Measurements from ENCODE around the gene P3R3URF.
A peak's percentile ranks its signal among the peaks of the same experiment; 100 is the strongest.

The P3R3URF gene

GRCh38 chr1:46137916-46138315 is 38.4 kb downstream of the P3R3URF start:
- DNase-seq (ENCODE audit: low read depth, low spot score): no peak
- peaks cover 7% of the 10 kb centered on the region for H3K27me3 ChIP-seq (ENCODE audit: insufficient read depth, insufficient read length)
- no peak overlapping the region for H3K9ac ChIP-seq (ENCODE audit: insufficient read length, low read depth)
- H3K36me3 ChIP-seq (ENCODE audit: insufficient read depth, insufficient read length, low read length): no peaks in the 10 kb centered on the region
- no peak for TF ChIP-seq SUZ12 (IDR thresholded peaks at IDR 0.05; ENCODE audit: extremely low read depth, insufficient read depth, insufficient read length)
- TF ChIP-seq YY1 (IDR thresholded peaks at IDR 0.05; ENCODE audit: insufficient read depth, insufficient read length): no peak
- TF ChIP-seq ZNF274 (IDR thresholded peaks at IDR 0.05; ENCODE audit: low read depth, low read length): no peak
- H3K9me3 ChIP-seq (ENCODE audit: insufficient read depth, low read length): no peaks in the 10 kb centered on the region
- H3K4me1 ChIP-seq (ENCODE audit: insufficient read depth, insufficient read length): no peaks in the 10 kb centered on the region
- H3K4me3 ChIP-seq (ENCODE audit: insufficient read length, low read depth): no peak overlapping the region

GRCh38 chr1:46136711-46137110 is 39.6 kb downstream of the P3R3URF start:
- no peak for DNase-seq (ENCODE audit: low read depth, low spot score)
- H3K9ac ChIP-seq (ENCODE audit: insufficient read length, low read depth): no peak overlapping the region
- no peaks in the 10 kb centered on the region for H3K36me3 ChIP-seq (ENCODE audit: insufficient read depth, insufficient read length, low read length)
- H3K9me3 ChIP-seq (ENCODE audit: insufficient read depth, low read length): no peaks in the 10 kb centered on the region
- H3K4me1 ChIP-seq (ENCODE audit: insufficient read depth, insufficient read length): no peaks in the 10 kb centered on the region
- peaks cover 7% of the 10 kb centered on the region for H3K27me3 ChIP-seq (ENCODE audit: insufficient read depth, insufficient read length)
- TF ChIP-seq SUZ12 (IDR thresholded peaks at IDR 0.05; ENCODE audit: extremely low read depth, insufficient read depth, insufficient read length) (no peak), YY1 (IDR thresholded peaks at IDR 0.05; ENCODE audit: insufficient read depth, insufficient read length) (no peak)
- H3K4me3 ChIP-seq (ENCODE audit: insufficient read length, low read depth): no peak overlapping the region

GRCh38 chr1:46134660-46135331 is 41.5 kb downstream of the P3R3URF start:
- TF ChIP-seq ZNF274 (IDR thresholded peaks at IDR 0.05; ENCODE audit: low read depth, low read length): no peak
- no peak for TF ChIP-seq SUZ12 (IDR thresholded peaks at IDR 0.05; ENCODE audit: extremely low read depth, insufficient read depth, insufficient read length)
- TF ChIP-seq YY1 (IDR thresholded peaks at IDR 0.05; ENCODE audit: insufficient read depth, insufficient read length): no peak
- no peak for DNase-seq (ENCODE audit: low read depth, low spot score)
- Histone ChIP-seq H3K9ac (ENCODE audit: insufficient read length, low read depth) (no peak overlapping the region), H3K36me3 (ENCODE audit: insufficient read depth, insufficient read length, low read length) (no peaks in the 10 kb centered on the region), H3K4me3 (ENCODE audit: insufficient read length, low read depth) (no peak overlapping the region), H3K4me1 (ENCODE audit: insufficient read depth, insufficient read length) (no peaks in the 10 kb centered on the region), H3K9me3 (ENCODE audit: insufficient read depth, low read length) (no peaks in the 10 kb centered on the region), H3K27me3 (ENCODE audit: insufficient read depth, insufficient read length) (peaks cover 22% of the 10 kb centered on the region)

- peaks cover 25% of the 10 kb centered on the region for H3K27me3 ChIP-seq (ENCODE audit: insufficient read depth, insufficient read length)
- no peaks in the 10 kb centered on the region for H3K4me1 ChIP-seq (ENCODE audit: insufficient read depth, insufficient read length)
- peak overlapping the region; percentile 53 for H3K9ac ChIP-seq (ENCODE audit: insufficient read length, low read depth)
- H3K9me3 ChIP-seq (ENCODE audit: insufficient read depth, low read length): no peaks in the 10 kb centered on the region
- peak overlapping the region; percentile 46 for H3K4me3 ChIP-seq (ENCODE audit: insufficient read length, low read depth)
- no peaks in the 10 kb centered on the region for H3K36me3 ChIP-seq (ENCODE audit: insufficient read depth, insufficient read length, low read length)
- no peak for DNase-seq (ENCODE audit: low read depth, low spot score)
- TF ChIP-seq YY1 (IDR thresholded peaks at IDR 0.05; ENCODE audit: insufficient read depth, insufficient read length) (no peak), ZNF274 (IDR thresholded peaks at IDR 0.05; ENCODE audit: low read depth, low read length) (no peak), SUZ12 (IDR thresholded peaks at IDR 0.05; ENCODE audit: extremely low read depth, insufficient read depth, insufficient read length) (no peak)
Measured at GRCh38 chr1:46133781-46134350, 42.4 kb downstream of the P3R3URF start.

GRCh38 chr1:46133181-46133658 is 43.1 kb downstream of the P3R3URF start:
- Histone ChIP-seq H3K36me3 (ENCODE audit: insufficient read depth, insufficient read length, low read length) (no peaks in the 10 kb centered on the region), H3K4me1 (ENCODE audit: insufficient read depth, insufficient read length) (no peaks in the 10 kb centered on the region), H3K9ac (ENCODE audit: insufficient read length, low read depth) (peak overlapping the region; percentile 53), H3K4me3 (ENCODE audit: insufficient read length, low read depth) (peak overlapping the region; percentile 46), H3K9me3 (ENCODE audit: insufficient read depth, low read length) (no peaks in the 10 kb centered on the region), H3K27me3 (ENCODE audit: insufficient read depth, insufficient read length) (peaks cover 25% of the 10 kb centered on the region)
- TF ChIP-seq YY1 (IDR thresholded peaks at IDR 0.05; ENCODE audit: insufficient read depth, insufficient read length) (no peak), SUZ12 (IDR thresholded peaks at IDR 0.05; ENCODE audit: extremely low read depth, insufficient read depth, insufficient read length) (no peak), ZNF274 (IDR thresholded peaks at IDR 0.05; ENCODE audit: low read depth, low read length) (no peak)
- no peak for DNase-seq (ENCODE audit: low read depth, low spot score)

- H3K4me1 ChIP-seq (ENCODE audit: insufficient read depth, insufficient read length): no peaks in the 10 kb centered on the region
- H3K27me3 ChIP-seq (ENCODE audit: insufficient read depth, insufficient read length): peaks cover 25% of the 10 kb centered on the region
- peak within 1 kb of the TSS; percentile 93 for H3K9ac ChIP-seq (ENCODE audit: insufficient read length, low read depth)
- no peaks in the 10 kb centered on the region for H3K9me3 ChIP-seq (ENCODE audit: insufficient read depth, low read length)
- DNase-seq (ENCODE audit: low read depth, low spot score): peak; percentile 100
- TF ChIP-seq YY1 (IDR thresholded peaks at IDR 0.05; ENCODE audit: insufficient read depth, insufficient read length): peak; percentile 7
- no peak for TF ChIP-seq ZNF274 (IDR thresholded peaks at IDR 0.05; ENCODE audit: low read depth, low read length)
- no peak for TF ChIP-seq SUZ12 (IDR thresholded peaks at IDR 0.05; ENCODE audit: extremely low read depth, insufficient read depth, insufficient read length)
- H3K4me3 ChIP-seq (ENCODE audit: insufficient read length, low read depth): peak within 1 kb of the TSS; percentile 71
- H3K36me3 ChIP-seq (ENCODE audit: insufficient read depth, insufficient read length, low read length): no peaks in the 10 kb centered on the region
Measured at GRCh38 chr1:46132529-46133180, 43.6 kb downstream of the P3R3URF start, which contains the start of gene PIK3R3. Gene PIK3R3 (minus strand): TSS chr1:46132629. CDS start chr1:46131952, 677 bp downstream.
